HepG2 (cell line): ENCODE data around the gene ECSCR. TPM values are rescaled to one million over a fixed set of nuclear protein-coding genes. Genes with fewer than 3 reads are reported as not detected.

Experiments used
- ATAC-seq: fragments of 200-7000 bp; cut with Tn5 transposase; 3 replicates; pipeline ENCODE4 v1.9.1; 2020; ENCODE audit warnings: mild to moderate bottlenecking, moderate library complexity
- BruUV-seq: library from RNA; stranded (reverse); fragments of 400-500 nt; replicated peaks from 2 replicates; lab custom pipeline; 2021; lab: Mats Ljungman, UMichigan
- CTCF ChIA-PET: fragments of 300-600 bp; formaldehyde crosslinking; extraction: SDS; loops from one replicate; lab custom pipeline; 2021; ENCODE audit warnings: low total read pairs, inconsistent platforms, low intra/inter-chr PET ratio; lab: Yijun Ruan, JAX
- POLR2A ChIA-PET: fragments of 350-600 bp; sonication (Branson Sonifier 250); formaldehyde crosslinking; loops from one replicate; lab custom pipeline; 2020; ENCODE audit warnings: antibody characterized with exemption, inconsistent platforms; lab: Yijun Ruan, JAX
- DNase-seq: peaks from one replicate; pipeline ENCODE4 v3.0.0-alpha.2; 2015; ENCODE audit warnings: low spot score
- FAIRE-seq: peaks from 3 replicates; lab custom pipeline; 2011; peaks lifted over from hg19 to GRCh38; lab: Jason Lieb, UNC
- H2AFZ ChIP-seq: one replicate; pipeline ENCODE4 v1.6.1; 2011; ENCODE audit warnings: low read length, inconsistent platforms
- H3K27ac ChIP-seq: fragments of 300-600 bp; 3 replicates; pipeline ENCODE4 v1.8.0; 2011; ENCODE audit warnings: mixed run types, mild to moderate bottlenecking, mixed read lengths, low read length, inconsistent platforms; ENCODE audit not compliant: insufficient read depth; ENCODE audit errors: extremely low read length
- H3K27me3 ChIP-seq, 2 experiments: fragments of 200-600 bp in 1 of 2; 2 replicates in 1 of 2; 3 replicates in 1 of 2; pipeline versions ENCODE4 v1.6.0 to v1.8.0; 2011; ENCODE audit warnings: low read length in 2 of 2, mild to moderate bottlenecking in 2 of 2, moderate library complexity in 2 of 2, inconsistent platforms in 1 of 2; ENCODE audit not compliant: insufficient read depth in 2 of 2, control insufficient read depth in 1 of 2
- H3K36me3 ChIP-seq, 2 experiments: fragments of 200-600 bp in 1 of 2; replicated peaks in 1 of 2; 2 replicates in 1 of 2; 3 replicates in 1 of 2; pipeline versions ENCODE4 v1.5.1 to v1.8.0; 2011; ENCODE audit warnings: low read length in 2 of 2, inconsistent platforms in 1 of 2; ENCODE audit not compliant: insufficient read depth in 2 of 2, control insufficient read depth in 1 of 2
- H3K4me1 ChIP-seq: 2 replicates; pipeline ENCODE4 v1.5.1; 2012; ENCODE audit warnings: low read length, inconsistent platforms; ENCODE audit not compliant: insufficient read depth
- H3K4me2 ChIP-seq: 2 replicates; pipeline ENCODE4 v1.6.0; 2011; ENCODE audit warnings: low read depth, low read length, inconsistent platforms
- H3K4me3 ChIP-seq, 3 experiments: fragments of 200-600 bp in 1 of 3; sonication (generic), shearing (Covaris generic) in 1 of 3; replicated peaks in 1 of 3; 2 replicates each; pipeline ENCODE4 v1.5.1; 2011 to 2016; ENCODE audit warnings: low read length in 3 of 3, inconsistent platforms in 2 of 3, low read depth in 2 of 3, mild to moderate bottlenecking in 2 of 3, control low read depth in 1 of 3, mixed read lengths in 1 of 3; ENCODE audit not compliant: insufficient read depth in 1 of 3
- H3K79me2 ChIP-seq: one replicate; pipeline ENCODE4 v1.6.1; 2011; ENCODE audit warnings: low read length, inconsistent platforms; ENCODE audit not compliant: insufficient read depth
- H3K9ac ChIP-seq: 2 replicates; pipeline ENCODE4 v1.6.0; 2011; ENCODE audit warnings: mild to moderate bottlenecking, low read depth, low read length, inconsistent platforms; ENCODE audit not compliant: insufficient read depth
- H3K9me3 ChIP-seq: 2 replicates; pipeline ENCODE4 v1.5.1; 2012; ENCODE audit warnings: mild to moderate bottlenecking, low read length
- H4K20me1 ChIP-seq: 2 replicates; pipeline ENCODE4 v1.6.0; 2011; ENCODE audit warnings: inconsistent platforms, mild to moderate bottlenecking, low read length, moderate library complexity; ENCODE audit not compliant: insufficient read depth
- AGO2 ChIP-seq: fragments of 200-400 bp; formaldehyde crosslinking; optimal IDR thresholded peaks from 2 replicates; pipeline ENCODE3; 2017; ENCODE audit warnings: mild to moderate bottlenecking, low read depth, low read length, moderate library complexity
- HDAC1 ChIP-seq: sonication (generic); formaldehyde crosslinking; IDR thresholded peaks from 2 replicates; pipeline ENCODE4 v1.5.1; 2020; ENCODE audit warnings: mild to moderate bottlenecking, missing genetic modification reagents
- HNRNPL ChIP-seq: fragments of 200-400 bp; formaldehyde crosslinking; IDR thresholded peaks from 2 replicates; pipeline ENCODE4 v1.6.1; 2017; ENCODE audit warnings: mild to moderate bottlenecking, low read depth, low read length
- JDP2 ChIP-seq: sonication (generic); formaldehyde crosslinking; IDR thresholded peaks from 2 replicates; pipeline ENCODE4 v1.8.1; 2022; ENCODE audit warnings: missing genetic modification reagents, borderline replicate concordance
- KIAA2018 ChIP-seq: sonication (generic); formaldehyde crosslinking; IDR thresholded peaks from 2 replicates; pipeline ENCODE4 v1.5.0; 2020; ENCODE audit warnings: mild to moderate bottlenecking, missing genetic modification reagents, borderline replicate concordance
- MXD4 ChIP-seq: IDR thresholded peaks from 2 replicates; pipeline ENCODE4 v1.6.1; 2016; ENCODE audit warnings: mild to moderate bottlenecking, missing biosample characterization, missing genetic modification reagents
- RAD51 ChIP-seq: fragments of 450-650 bp; IDR thresholded peaks from 2 replicates; pipeline ENCODE4 v1.6.1; 2016; ENCODE audit warnings: borderline replicate concordance
- SOX6 ChIP-seq, 2 experiments: fragments of 450-650 bp in 1 of 2; sonication (generic) in 1 of 2; formaldehyde crosslinking in 1 of 2; IDR thresholded peaks; 2 replicates each; pipeline versions ENCODE4 v1.4.0 to v1.6.1; 2017 to 2020; ENCODE audit warnings: antibody characterized with exemption in 1 of 2, mild to moderate bottlenecking in 1 of 2, missing genetic modification reagents in 1 of 2
- STAT5B ChIP-seq: sonication (generic); formaldehyde crosslinking; IDR thresholded peaks from 2 replicates; pipeline ENCODE4 v1.4.0; 2020; ENCODE audit warnings: missing genetic modification reagents
- SYNCRIP ChIP-seq: fragments of 200-400 bp; formaldehyde crosslinking; IDR thresholded peaks from 2 replicates; pipeline ENCODE4 v1.6.1; 2018; ENCODE audit warnings: mild to moderate bottlenecking, low read depth, low read length; ENCODE audit not compliant: insufficient read depth
- ZFP82 ChIP-seq: sonication (generic); formaldehyde crosslinking; IDR thresholded peaks from 2 replicates; pipeline ENCODE4 v1.5.1; 2020; ENCODE audit warnings: mild to moderate bottlenecking, missing genetic modification reagents, borderline replicate concordance
- ZNF121 ChIP-seq: sonication (generic); formaldehyde crosslinking; IDR thresholded peaks from 2 replicates; pipeline ENCODE4 v1.5.0; 2020; ENCODE audit warnings: mild to moderate bottlenecking, missing genetic modification reagents
- ZNF547 ChIP-seq: sonication (generic); formaldehyde crosslinking; IDR thresholded peaks from 2 replicates; pipeline ENCODE4 v1.5.1; 2020; ENCODE audit warnings: mild to moderate bottlenecking, missing genetic modification reagents
- ZNF549 ChIP-seq: sonication (generic); formaldehyde crosslinking; IDR thresholded peaks from 2 replicates; pipeline ENCODE4 v1.5.0; 2020; ENCODE audit warnings: missing genetic modification reagents
- ZNF746 ChIP-seq: sonication (generic); formaldehyde crosslinking; IDR thresholded peaks from 2 replicates; pipeline ENCODE4 v1.8.0; 2022; ENCODE audit warnings: mild to moderate bottlenecking, missing genetic modification reagents
- ZNF75D ChIP-seq: sonication (generic); formaldehyde crosslinking; IDR thresholded peaks from 2 replicates; pipeline ENCODE4 v1.8.1; 2023; ENCODE audit warnings: missing genetic modification reagents, mild to moderate bottlenecking, borderline replicate concordance
- whole genome bisulfite sequencing: methylation state at CpG from one replicate; pipeline ENCODE4 v1.1.6; 2017; ENCODE audit warnings: low lambda C conversion rate; 5-methylcytosine and 5-hydroxymethylcytosine counted together
- in situ Hi-C: cut with HindIII; loops from 2 replicates; pipeline ENCODE4 v1.10.0; 2017; ENCODE audit warnings: low pct_unique_long_range_greater_than_20kb; ENCODE audit not compliant: extremely low pct_ligation_motif_present
- intact Hi-C: fragments of 100-400 bp; cut with micrococcal nuclease; formaldehyde crosslinking; loops from one replicate; pipeline ENCODE4 v1.10.0; 2022; ENCODE audit not compliant: unreplicated experiment
- polyA plus RNA-seq, 8 experiments: library from polyadenylated mRNA; depleted of rRNA in 3 of 8; stranded (reverse) in 7 of 8; unstranded in 1 of 8; fragments of >200 nt; fragmentation: Illumina TruSeq in 4 of 8; extraction: Trizol in 4 of 8; gene quantifications; 2 replicates each; pipeline versions ENCODE4 v1.2.1 to v1.2.3, GENCODE V29; 2011 to 2016; ENCODE audit warnings: low read depth in 4 of 8, missing spikeins in 1 of 8, mixed read lengths in 1 of 8; ENCODE audit not compliant: insufficient read depth in 1 of 8
- total RNA-seq, 5 experiments: library from RNA; depleted of rRNA; stranded (reverse); fragments of >200 nt; fragmentation: Illumina TruSeq; extraction: Trizol; gene quantifications; 2 replicates each; pipeline ENCODE4 v1.2.3, GENCODE V29; 2016; ENCODE audit warnings: low read depth in 1 of 5

ECSCR gene
- total and polyA plus RNA-seq, 2 of the 13 experiments (the other 11 are each of a cell fraction or from before 2014, with no cell fraction given), result 0.18 TPM; not detected in 1

- TF ChIP-seq AGO2 (no peak), JDP2 (CRISPR knock-in tag) (no peak), ZNF746 (CRISPR knock-in tag) (no peak), RAD51 (no peak), SOX6 (IDR thresholded peaks at IDR 0.05) (no peak), SOX6 (CRISPR knock-in tag; IDR thresholded peaks at IDR 0.05) (no peak), KIAA2018 (CRISPR knock-in tag) (no peak), ZNF121 (CRISPR knock-in tag) (no peak), HNRNPL (no peak), HDAC1 (no peak), ZFP82 (CRISPR knock-in tag) (no peak), MXD4 (CRISPR knock-in tag) (no peak), SYNCRIP (no peak), ZNF547 (CRISPR knock-in tag) (no peak), ZNF549 (CRISPR knock-in tag) (no peak), ZNF75D (CRISPR knock-in tag) (no peak), STAT5B (CRISPR knock-in tag) (no peak)
- peaks cover 0 to 8% of the 10 kb centered on the region in 2 experiments; a peak in 2 of 5 replicates for H3K27me3 ChIP-seq
- H3K36me3 ChIP-seq, result no peaks in the 10 kb centered on the region
- ATAC-seq (no peak), FAIRE-seq (no peak), DNase-seq (no peak)
- no peak overlapping the region for H2AFZ ChIP-seq
- H3K9ac ChIP-seq, result no peak overlapping the region
- no peak overlapping the region for H3K4me3 ChIP-seq
- CTCF ChIA-PET, result no interaction called here
- POLR2A ChIA-PET, result interaction anchor here (2.6 kb wide), 1 partner anchor 8 kb away, joined by 9 read pairs; the partner anchor contains the start of gene DNAJC18
- H4K20me1 ChIP-seq, result no peaks in the 10 kb centered on the region
- H3K4me1 ChIP-seq, result no peaks in the 10 kb centered on the region
- no peak overlapping the region for H3K27ac ChIP-seq
- no peaks in the 10 kb centered on the region for H3K9me3 ChIP-seq
- 55% methylated on average over 5 of the region's 5 CpGs for WGBS
- H3K4me2 ChIP-seq, result no peak overlapping the region
- in situ Hi-C loops (no loop called here), intact Hi-C loops (no loop called here)
- BruUV-seq, result no TSS peak
- no peaks in the 10 kb centered on the region for H3K79me2 ChIP-seq
These were observed 15.4 kb downstream of the ECSCR start for GRCh38 chr5:139446956-139447779.
